ENCODE results near the gene ANXA10.

- TF ChIP-seq CEBPB (IDR thresholded peaks at IDR 0.05; ENCODE audit: low read depth, low read length) (no peak), POLR2A (IDR thresholded peaks at IDR 0.05; ENCODE audit: control extremely low read depth in 1 of 2, low read depth in 2 of 2, low read length in 2 of 2) (no peak), SUZ12 (IDR thresholded peaks at IDR 0.05; ENCODE audit: low read length) (no peak), MAFK (IDR thresholded peaks at IDR 0.05; ENCODE audit: low read depth, low read length) (no peak), TCF12 (IDR thresholded peaks at IDR 0.05; ENCODE audit: low read depth, low read length) (no peak), ATF2 (IDR thresholded peaks at IDR 0.05; ENCODE audit: low read length) (no peak), SIN3A (conservative IDR thresholded peaks at IDR 0.05 in 1 of 2, IDR thresholded peaks at IDR 0.05 in 1 of 2; ENCODE audit: low read depth in 1 of 2, low read length in 2 of 2) (no peak), SRF (IDR thresholded peaks at IDR 0.05; ENCODE audit: low read depth, low read length) (no peak), CTCF (IDR thresholded peaks at IDR 0.05; ENCODE audit: control extremely low read depth in 1 of 3, insufficient read depth in 1 of 3, low read depth in 1 of 3, low read length in 3 of 3) (no peak), JUN (IDR thresholded peaks at IDR 0.05; ENCODE audit: low read depth, low read length) (no peak), CREB1 (IDR thresholded peaks at IDR 0.05) (no peak), MAX (IDR thresholded peaks at IDR 0.05) (no peak), JUND (IDR thresholded peaks at IDR 0.05; ENCODE audit: low read length) (no peak)
Observed at GRCh38 chr4:168128601-168129000, 36.3 kb downstream of the ANXA10 start.

Measured in H1 (cell line).